ENCODE measurements around the gene ZMYND15. TPM values are rescaled to one million over a fixed set of nuclear protein-coding genes. Genes with fewer than 3 reads are reported as not detected.

Gene ZMYND15
- total and polyA plus RNA-seq, 2 donors (not counting 3 experiments of a cell fraction or from before 2014, with no cell fraction given) = 0.12 to 0.44 TPM

DNA sequence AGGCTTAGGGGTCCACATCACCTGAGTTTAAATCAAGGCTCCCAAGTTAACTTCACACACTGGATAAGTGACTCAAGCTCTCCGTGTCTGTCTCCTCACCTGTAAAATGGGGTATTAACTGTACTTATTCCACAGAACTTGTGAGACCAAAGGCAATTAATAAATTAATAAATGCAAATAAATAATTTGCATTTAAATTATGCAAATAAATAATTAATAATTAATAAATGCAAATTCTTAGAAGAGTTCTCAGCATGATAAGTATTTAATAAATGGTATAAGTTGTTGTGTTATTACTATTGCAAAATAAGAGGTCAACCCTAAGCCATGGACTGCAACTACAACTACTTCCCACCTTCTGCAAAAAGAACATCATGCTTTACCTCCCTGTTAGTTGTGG is 13.8 kb downstream of the ZMYND15 start:
- Histone ChIP-seq H3K4me1 (ENCODE audit: control insufficient read depth, extremely low read depth, insufficient read depth, low read length) (peaks cover 5% of the 10 kb centered on the region), H3K27ac (ENCODE audit: insufficient read depth, low read depth, low read length) (no peak overlapping the region), H3K27me3 (ENCODE audit: control insufficient read depth in 2 of 2, insufficient read depth in 2 of 2, low read length in 2 of 2) (peaks cover 14 to 19% of the 10 kb centered on the region in 2 experiments), H4K20me1 (replicated peaks; ENCODE audit: control insufficient read depth, extremely low read depth, insufficient read depth, low read length) (no peaks in the 10 kb centered on the region), H3K9me3 (replicated peaks; ENCODE audit: control insufficient read depth, insufficient read depth, low read length) (no peaks in the 10 kb centered on the region), H3K9ac (replicated peaks; ENCODE audit: extremely low read depth, insufficient read depth, low read length) (no peak overlapping the region), H3K4me2 (ENCODE audit: insufficient read depth, low read length) (no peak overlapping the region), H3K9me1 (replicated peaks; ENCODE audit: control insufficient read depth, extremely low read depth, insufficient read depth, low read length) (no peaks in the 10 kb centered on the region), H3K79me2 (ENCODE audit: control insufficient read depth, insufficient read depth, low read length) (no peaks in the 10 kb centered on the region), H3K36me3 (ENCODE audit: control insufficient read depth in 2 of 2, extremely low read depth in 1 of 2, insufficient read depth in 2 of 2, low read length in 2 of 2) (no peaks in the 10 kb centered on the region), H2AFZ (ENCODE audit: low read depth, low read length) (no peak overlapping the region), H3K4me3 (replicated peaks in 1 of 3; ENCODE audit: insufficient read depth in 1 of 3, low read depth in 1 of 3, low read length in 3 of 3) (no peak overlapping the region)
- dilution Hi-C loops (cut with MboI; ENCODE audit: extremely low pct_ligation_motif_present, low sequenced_read_pairs) = no loop called here
- ChIA-PET POLR2A (no interaction called here), CTCF (interaction anchor here (1.0 kb wide), 1 partner anchor 26 kb away, joined by 3 read pairs; no protein-coding TSS in a partner anchor)
- FAIRE-seq = no peak
- no TSS peak for BruUV-seq (replicated peaks)
- TF ChIP-seq EZH2 (IDR thresholded peaks at IDR 0.05; ENCODE audit: borderline replicate concordance, low read depth, low read length, severe bottlenecking) (no peak), JUN (IDR thresholded peaks at IDR 0.05; ENCODE audit: borderline replicate concordance, insufficient read depth, insufficient read length, low read depth) (no peak), FOS (IDR thresholded peaks at IDR 0.05; ENCODE audit: borderline replicate concordance, insufficient read depth, low read length) (no peak), POLR2A (IDR thresholded peaks at IDR 0.05; ENCODE audit: low read depth, low read length) (no peak), POLR2AphosphoS5 (IDR thresholded peaks at IDR 0.05; ENCODE audit: insufficient read depth, low read depth, low read length) (no peak), MYC (IDR thresholded peaks at IDR 0.05; ENCODE audit: low read depth, low read length) (no peak), CTCF (IDR thresholded peaks at IDR 0.05; ENCODE audit: extremely low read depth in 1 of 2, insufficient read depth in 1 of 2, low read depth in 1 of 2, low read length in 2 of 2) (no peak), GATA2 (IDR thresholded peaks at IDR 0.05; ENCODE audit: insufficient read depth, insufficient read length, low read depth, low read length) (no peak)
- TF ChIP-seq, protein P1, sequence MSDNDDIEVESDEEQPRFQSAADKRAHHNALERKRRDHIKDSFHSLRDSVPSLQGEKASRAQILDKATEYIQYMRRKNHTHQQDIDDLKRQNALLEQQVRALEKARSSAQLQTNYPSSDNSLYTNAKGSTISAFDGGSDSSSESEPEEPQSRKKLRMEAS (IDR thresholded peaks at IDR 0.05; ENCODE audit: insufficient read depth, insufficient read length) = no peak
- intact Hi-C loops (cut with micrococcal nuclease) = no loop called here
- no peak for DNase-seq (ENCODE audit: low read depth, low spot score)
